K562 (cell line): ENCODE data around the gene ZNF276. TPM values are rescaled to one million over a fixed set of nuclear protein-coding genes. Genes with fewer than 3 reads are reported as not detected.

Source experiments
- ADNP ChIP-seq: fragments of 200-800 bp; sonication (Bioruptor generic); IDR thresholded peaks from 2 replicates; pipeline ENCODE4 v1.6.1; 2016; ENCODE audit warnings: missing genetic modification characterization, missing compliant biosample characterization
- CBFA2T3 ChIP-seq: fragments of 450-650 bp; IDR thresholded peaks from 2 replicates; pipeline ENCODE4 v1.6.1; 2017
- CHCHD3 ChIP-seq: fragments of 250-450 bp; sonication (Bioruptor Pico); IDR thresholded peaks from 2 replicates; pipeline ENCODE4 v2.1.2; 2022; ENCODE audit warnings: mild to moderate bottlenecking
- FOXJ2 ChIP-seq: fragments of 200-800 bp; sonication (Bioruptor generic); IDR thresholded peaks from 2 replicates; pipeline ENCODE4 v1.6.1; 2016; ENCODE audit warnings: missing genetic modification characterization, missing compliant biosample characterization
- HMG20A ChIP-seq: fragments of 450-650 bp; formaldehyde crosslinking; conservative IDR thresholded peaks from 2 replicates; pipeline ENCODE4 v1.4.0; 2020; ENCODE audit warnings: mild to moderate bottlenecking, mixed read lengths
- HNRNPH1 ChIP-seq: fragments of 200-400 bp; formaldehyde crosslinking; optimal IDR thresholded peaks from 2 replicates; pipeline ENCODE3; 2017; ENCODE audit warnings: low read depth, mild to moderate bottlenecking, low read length, moderate library complexity
- HNRNPL ChIP-seq: fragments of 200-400 bp; formaldehyde crosslinking; IDR thresholded peaks from 2 replicates; pipeline ENCODE4 v1.6.1; 2017; ENCODE audit warnings: low read depth, mild to moderate bottlenecking, low read length
- IRF2 ChIP-seq: sonication (generic); formaldehyde crosslinking; IDR thresholded peaks from 2 replicates; pipeline ENCODE4 v1.8.1; 2022; ENCODE audit warnings: mild to moderate bottlenecking, missing genetic modification reagents
- KLF16 ChIP-seq: IDR thresholded peaks from 2 replicates; pipeline ENCODE4 v1.6.1; 2016; ENCODE audit warnings: antibody characterized with exemption
- LCOR ChIP-seq: sonication (generic); formaldehyde crosslinking; IDR thresholded peaks from 2 replicates; pipeline ENCODE4 v1.8.0; 2022; ENCODE audit warnings: mild to moderate bottlenecking, missing genetic modification reagents
- MTA3 ChIP-seq: fragments of 450-650 bp; formaldehyde crosslinking; IDR thresholded peaks from 2 replicates; pipeline ENCODE4 v1.6.1; 2017; ENCODE audit warnings: mild to moderate bottlenecking, borderline replicate concordance
- NFATC3 ChIP-seq: fragments of 450-650 bp; IDR thresholded peaks from 2 replicates; pipeline ENCODE4 v1.6.1; 2017; ENCODE audit warnings: mild to moderate bottlenecking
- NFE2L1 ChIP-seq: fragments of 450-650 bp; IDR thresholded peaks from 2 replicates; pipeline ENCODE4 v1.6.1; 2016; ENCODE audit warnings: missing genetic modification characterization, low read depth, mild to moderate bottlenecking, missing compliant biosample characterization, moderate library complexity, borderline replicate concordance
- PHB2 ChIP-seq: fragments of 450-650 bp; IDR thresholded peaks from 2 replicates; pipeline ENCODE4 v1.6.1; 2017; ENCODE audit warnings: low read depth
- PYGO2 ChIP-seq: fragments of 450-650 bp; IDR thresholded peaks from 2 replicates; pipeline ENCODE4 v1.6.1; 2016; ENCODE audit warnings: mild to moderate bottlenecking, missing genetic modification characterization, moderate library complexity, missing compliant biosample characterization
- RFX1 ChIP-seq: fragments of 450-650 bp; IDR thresholded peaks from 2 replicates; pipeline ENCODE4 v1.6.1; 2016; ENCODE audit warnings: mild to moderate bottlenecking, moderate library complexity
- SRSF1 ChIP-seq: fragments of 200-400 bp; formaldehyde crosslinking; IDR thresholded peaks from 2 replicates; pipeline ENCODE4 v1.6.1; 2017; ENCODE audit warnings: mild to moderate bottlenecking, low read depth, low read length, moderate library complexity
- TARDBP ChIP-seq: fragments of 450-650 bp; IDR thresholded peaks from 2 replicates; pipeline ENCODE4 v1.6.1; 2016
- TCF3 ChIP-seq: sonication (generic); formaldehyde crosslinking; IDR thresholded peaks from 2 replicates; pipeline ENCODE4 v1.4.0; 2020; ENCODE audit warnings: mild to moderate bottlenecking, missing genetic modification reagents
- TCF7L2 ChIP-seq: fragments of 150-350 bp; IDR thresholded peaks from 2 replicates; pipeline ENCODE4 v1.6.1; 2016; ENCODE audit warnings: low read depth, mild to moderate bottlenecking, low read length, moderate library complexity
- THRB ChIP-seq: fragments of 450-650 bp; formaldehyde crosslinking; conservative IDR thresholded peaks from 2 replicates; pipeline ENCODE4 v1.4.0; 2022; ENCODE audit warnings: mild to moderate bottlenecking, missing genetic modification characterization
- XRCC5 ChIP-seq: fragments of 200-400 bp; formaldehyde crosslinking; IDR thresholded peaks from 2 replicates; pipeline ENCODE4 v1.6.1; 2017; ENCODE audit warnings: low read depth, mild to moderate bottlenecking, low read length
- ZNF239 ChIP-seq: fragments of 250-450 bp; sonication (Bioruptor Pico); IDR thresholded peaks from 2 replicates; pipeline ENCODE4 v1.4.0; 2020; ENCODE audit warnings: mild to moderate bottlenecking
- ZNF354B ChIP-seq: fragments of 250-450 bp; sonication (Bioruptor Pico); IDR thresholded peaks from 2 replicates; pipeline ENCODE4 v1.4.0; 2020
- ZNF431 ChIP-seq: sonication (generic); formaldehyde crosslinking; IDR thresholded peaks from 2 replicates; pipeline ENCODE4 v1.8.0; 2022; ENCODE audit warnings: mild to moderate bottlenecking, missing genetic modification reagents
- polyA plus RNA-seq, 8 experiments: library from polyadenylated mRNA; depleted of rRNA in 4 of 8; stranded (reverse) in 5 of 8; unstranded in 3 of 8; fragments of >200 nt; fragmentation: Nextera tagmentation in 2 of 8; fragmentation: Illumina TruSeq in 1 of 8; extraction: Ambion mirVana in 2 of 8; extraction: Trizol in 1 of 8; gene quantifications; 2 replicates each; pipeline versions ENCODE4 v1.2.1 to v1.2.3, GENCODE V29; 2011 to 2014; ENCODE audit warnings: inconsistent platforms in 1 of 8, missing spikeins in 1 of 8
- total RNA-seq, 7 experiments: library from RNA; depleted of rRNA in 6 of 7; stranded (reverse); fragments of >200 nt in 6 of 7; fragmentation: Illumina TruSeq in 2 of 7; extraction: Trizol in 2 of 7; gene quantifications; 2 replicates each; pipeline versions ENCODE4 v1.2.1 to v1.2.3, GENCODE V29; 2011 to 2021; ENCODE audit warnings: low replicate concordance in 1 of 7
- TF ChIP-seq, protein P1 (sequence below): sonication (generic); formaldehyde crosslinking; IDR thresholded peaks from 2 replicates; pipeline ENCODE4 v1.8.1; 2022; ENCODE audit warnings: missing genetic modification reagents
- TF ChIP-seq, protein P2 (sequence below): sonication (generic); formaldehyde crosslinking; IDR thresholded peaks from 2 replicates; pipeline ENCODE4 v1.9.0; 2022; ENCODE audit warnings: mild to moderate bottlenecking, missing genetic modification reagents
- TF ChIP-seq, protein P3 (sequence below): sonication (generic); formaldehyde crosslinking; IDR thresholded peaks from 2 replicates; pipeline ENCODE4 v1.8.0; 2022; ENCODE audit warnings: missing genetic modification reagents, mild to moderate bottlenecking, moderate library complexity, borderline replicate concordance

Gene ZNF276
- total and polyA plus RNA-seq, 9 of the 15 experiments (the other 6 are each of a cell fraction or from before 2014, with no cell fraction given), result 0.49 to 43.9 (median 15.8) TPM

DNA sequence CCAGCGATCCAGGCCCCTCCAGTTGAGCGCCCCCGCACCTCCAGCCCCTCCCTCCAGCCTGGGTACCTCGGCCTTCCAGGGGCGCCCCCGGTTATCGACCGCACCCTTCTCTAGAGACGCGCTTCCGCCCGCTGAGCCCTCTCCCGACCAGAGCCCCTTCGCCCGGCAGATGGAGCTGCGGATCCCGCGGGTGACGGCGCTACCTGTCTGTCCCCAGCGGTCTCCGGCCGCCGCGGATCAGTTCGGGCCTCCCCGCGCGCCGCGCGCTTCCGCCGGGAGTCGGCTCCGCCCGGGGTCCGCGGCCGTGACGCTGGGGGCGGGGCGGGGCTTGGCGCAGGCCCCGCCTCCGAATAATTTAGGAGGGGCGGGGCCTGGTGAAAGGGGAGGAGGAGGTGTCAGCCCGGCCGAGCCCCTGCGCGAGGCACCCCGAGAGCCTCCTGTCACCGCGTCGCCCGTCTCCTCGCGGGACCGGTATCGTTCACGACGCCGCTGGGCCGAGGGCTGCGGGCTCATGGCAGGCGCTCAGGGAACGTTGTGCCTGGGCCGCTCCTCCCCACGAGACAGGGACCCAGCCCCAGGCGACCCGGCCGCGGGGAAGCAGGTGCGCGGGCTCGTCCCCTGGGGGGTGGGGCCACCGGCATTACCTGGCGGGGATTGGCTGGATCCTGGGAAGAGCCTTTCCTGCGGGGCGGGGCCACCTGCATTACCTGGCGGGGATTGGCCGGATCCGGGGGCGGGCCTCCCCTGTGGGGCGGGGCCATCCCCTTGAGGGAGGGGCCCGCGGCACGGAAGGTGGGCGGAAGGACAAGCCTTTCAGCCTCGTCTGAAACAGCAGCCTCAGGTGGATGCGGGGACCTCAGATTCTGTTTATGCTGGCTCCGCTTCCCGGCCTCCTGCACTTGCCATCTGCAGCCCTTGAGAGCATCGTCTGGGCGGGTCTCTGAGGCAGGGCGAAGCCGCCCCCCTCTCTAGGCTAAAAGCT is 19.6 kb upstream of the ZNF276 start, which contains the start of gene SPATA2L (continued):
- no peak for TF ChIP-seq HNRNPL
- TF ChIP-seq ADNP (tag), result no peak
- peak; percentile 68; the same call in 1 of the 2 replicates for TF ChIP-seq LCOR (CRISPR knock-in tag)
- no peak for TF ChIP-seq HNRNPH1
- no peak for TF ChIP-seq FOXJ2 (tag)
- no peak for TF ChIP-seq TCF7L2
- TF ChIP-seq XRCC5, result no peak; the same call in 1 of the 2 replicates
- TF ChIP-seq RFX1, result no peak
- TF ChIP-seq MTA3, result no peak; the same call in 1 of the 2 replicates
- no peak for TF ChIP-seq HMG20A
- no peak for TF ChIP-seq KLF16
- no peak for TF ChIP-seq ZNF354B
- TF ChIP-seq, protein P1, sequence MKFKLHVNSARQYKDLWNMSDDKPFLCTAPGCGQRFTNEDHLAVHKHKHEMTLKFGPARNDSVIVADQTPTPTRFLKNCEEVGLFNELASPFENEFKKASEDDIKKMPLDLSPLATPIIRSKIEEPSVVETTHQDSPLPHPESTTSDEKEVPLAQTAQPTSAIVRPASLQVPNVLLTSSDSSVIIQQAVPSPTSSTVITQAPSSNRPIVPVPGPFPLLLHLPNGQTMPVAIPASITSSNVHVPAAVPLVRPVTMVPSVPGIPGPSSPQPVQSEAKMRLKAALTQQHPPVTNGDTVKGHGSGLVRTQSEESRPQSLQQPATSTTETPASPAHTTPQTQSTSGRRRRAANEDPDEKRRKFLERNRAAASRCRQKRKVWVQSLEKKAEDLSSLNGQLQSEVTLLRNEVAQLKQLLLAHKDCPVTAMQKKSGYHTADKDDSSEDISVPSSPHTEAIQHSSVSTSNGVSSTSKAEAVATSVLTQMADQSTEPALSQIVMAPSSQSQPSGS (CRISPR knock-in tag), result no peak
- TF ChIP-seq, protein P2, sequence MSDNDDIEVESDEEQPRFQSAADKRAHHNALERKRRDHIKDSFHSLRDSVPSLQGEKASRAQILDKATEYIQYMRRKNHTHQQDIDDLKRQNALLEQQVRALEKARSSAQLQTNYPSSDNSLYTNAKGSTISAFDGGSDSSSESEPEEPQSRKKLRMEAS (CRISPR knock-in tag), result peak; percentile 93
- TF ChIP-seq, protein P3, sequence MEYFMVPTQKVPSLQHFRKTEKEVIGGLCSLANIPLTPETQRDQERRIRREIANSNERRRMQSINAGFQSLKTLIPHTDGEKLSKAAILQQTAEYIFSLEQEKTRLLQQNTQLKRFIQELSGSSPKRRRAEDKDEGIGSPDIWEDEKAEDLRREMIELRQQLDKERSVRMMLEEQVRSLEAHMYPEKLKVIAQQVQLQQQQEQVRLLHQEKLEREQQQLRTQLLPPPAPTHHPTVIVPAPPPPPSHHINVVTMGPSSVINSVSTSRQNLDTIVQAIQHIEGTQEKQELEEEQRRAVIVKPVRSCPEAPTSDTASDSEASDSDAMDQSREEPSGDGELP (CRISPR knock-in tag), result peak; percentile 70
- no peak for TF ChIP-seq NFATC3
- no peak for TF ChIP-seq TARDBP
- no peak for TF ChIP-seq PYGO2 (tag)
- no peak for TF ChIP-seq PHB2
- no peak for TF ChIP-seq THRB (CRISPR knock-in tag)
- TF ChIP-seq TCF3 (CRISPR knock-in tag), result no peak
- no peak for TF ChIP-seq SRSF1
- TF ChIP-seq ZNF239 (CRISPR knock-in tag), result no peak
- no peak for TF ChIP-seq CHCHD3 (CRISPR knock-in tag)
- no peak for TF ChIP-seq ZNF431 (CRISPR knock-in tag)
- TF ChIP-seq NFE2L1 (tag), result no peak
- no peak for TF ChIP-seq CBFA2T3
- TF ChIP-seq IRF2, result no peak
